Karpas-422 (cell line): ENCODE measurements around the gene PELI2. TPM values are rescaled to one million over a fixed set of nuclear protein-coding genes. Genes with fewer than 3 reads are reported as not detected.
A peak's percentile ranks its signal among the peaks of the same experiment; 100 is the strongest.

Source experiments
- DNase-seq: peaks from one replicate; pipeline ENCODE4 v3.0.0-alpha.2; 2015
- H2AFZ ChIP-seq: fragments of 200-600 bp; sonication (generic); 2 replicates; pipeline ENCODE4 v1.6.1; 2014; ENCODE audit warnings: antibody characterized with exemption, low read length, mixed read lengths
- H3K27ac ChIP-seq: fragments of 200-600 bp; sonication (generic); 2 replicates; pipeline ENCODE4 v1.5.1; 2014; ENCODE audit warnings: mild to moderate bottlenecking, low read length, moderate library complexity
- H3K27me3 ChIP-seq: fragments of 200-600 bp; sonication (generic); 2 replicates; pipeline ENCODE4 v1.6.1; 2014; ENCODE audit warnings: low read length, mixed read lengths
- H3K36me3 ChIP-seq: fragments of 200-600 bp; sonication (generic); 2 replicates; pipeline ENCODE4 v1.6.1; 2014; ENCODE audit warnings: low read length, mixed read lengths; ENCODE audit not compliant: insufficient read depth
- H3K4me1 ChIP-seq: fragments of 200-600 bp; sonication (generic); 2 replicates; pipeline ENCODE4 v1.6.1; 2014; ENCODE audit warnings: mild to moderate bottlenecking, low read length, mixed read lengths
- H3K4me2 ChIP-seq: fragments of 200-600 bp; sonication (generic); 2 replicates; pipeline ENCODE4 v1.6.1; 2014; ENCODE audit warnings: low read length, low read depth, mild to moderate bottlenecking; ENCODE audit not compliant: poor library complexity, severe bottlenecking
- H3K4me3 ChIP-seq: fragments of 200-600 bp; sonication (generic); 2 replicates; pipeline ENCODE4 v1.5.1; 2014; ENCODE audit warnings: mild to moderate bottlenecking, antibody characterized with exemption, low read length, mixed read lengths
- H3K79me2 ChIP-seq: fragments of 200-600 bp; sonication (generic); 2 replicates; pipeline ENCODE4 v1.6.1; 2014; ENCODE audit warnings: mild to moderate bottlenecking, low read length, mixed read lengths
- H3K9ac ChIP-seq: fragments of 200-600 bp; sonication (generic); 2 replicates; pipeline ENCODE4 v1.6.0; 2014; ENCODE audit warnings: low read length
- H3K9me2 ChIP-seq: fragments of 200-600 bp; sonication (generic), shearing (Covaris generic); replicated peaks from 2 replicates; pipeline ENCODE4 v1.6.0; 2014; ENCODE audit warnings: mild to moderate bottlenecking, low read length, moderate library complexity; ENCODE audit not compliant: insufficient read depth
- H3K9me3 ChIP-seq: fragments of 300-700, 200-600 bp; sonication (generic); 2 replicates; pipeline ENCODE4 v1.6.1; 2014; ENCODE audit warnings: low read length, mixed read lengths
- H4K20me1 ChIP-seq: fragments of 200-600 bp; sonication (generic); 2 replicates; pipeline ENCODE4 v1.6.1; 2014; ENCODE audit warnings: mild to moderate bottlenecking, antibody characterized with exemption, low read length, low read depth; ENCODE audit not compliant: insufficient read depth
- total RNA-seq: library from RNA; depleted of rRNA; stranded (reverse); fragments of >200 nt; shearing (Covaris generic); gene quantifications from 2 replicates; pipeline ENCODE4 v1.2.3, GENCODE V29; 2014; ENCODE audit warnings: low replicate concordance

PELI2 gene
- total RNA-seq, 1 experiment from 2014 or later, result 0.30 TPM

GRCh38 chr14:56237398-56237797, 119.2 kb downstream of the PELI2 start:
- no peaks in the 10 kb centered on the region for H3K4me1 ChIP-seq
- no peak overlapping the region for H3K4me3 ChIP-seq
- H3K36me3 ChIP-seq, result no peaks in the 10 kb centered on the region
- no peak overlapping the region for H3K27ac ChIP-seq
- peak; percentile 24 for DNase-seq
- H3K4me2 ChIP-seq, result no peak overlapping the region
- no peak overlapping the region for H2AFZ ChIP-seq
- H3K79me2 ChIP-seq, result no peaks in the 10 kb centered on the region
- no peaks in the 10 kb centered on the region for H3K9me3 ChIP-seq
- H3K9me2 ChIP-seq, result no peaks in the 10 kb centered on the region
- no peak overlapping the region for H3K9ac ChIP-seq
- H3K27me3 ChIP-seq, result no peaks in the 10 kb centered on the region
- H4K20me1 ChIP-seq, result no peaks in the 10 kb centered on the region

- Histone ChIP-seq H2AFZ (no peak overlapping the region), H3K9ac (no peak overlapping the region), H3K27me3 (no peaks in the 10 kb centered on the region), H4K20me1 (no peaks in the 10 kb centered on the region; the same call in 1 of the 2 replicates), H3K36me3 (no peaks in the 10 kb centered on the region), H3K4me3 (no peak overlapping the region), H3K79me2 (no peaks in the 10 kb centered on the region), H3K27ac (no peak overlapping the region), H3K9me3 (no peaks in the 10 kb centered on the region), H3K4me1 (no peaks in the 10 kb centered on the region), H3K4me2 (no peak overlapping the region), H3K9me2 (no peaks in the 10 kb centered on the region)
- peak; percentile 16 for DNase-seq
These were observed 123.2 kb downstream of the PELI2 start for GRCh38 chr14:56241461-56241860.

- Histone ChIP-seq H3K79me2 (no peaks in the 10 kb centered on the region), H3K9ac (no peak overlapping the region), H3K9me3 (no peaks in the 10 kb centered on the region), H3K36me3 (no peaks in the 10 kb centered on the region), H3K4me2 (no peak overlapping the region), H3K27ac (no peak overlapping the region), H3K9me2 (no peaks in the 10 kb centered on the region), H3K27me3 (no peaks in the 10 kb centered on the region), H4K20me1 (no peaks in the 10 kb centered on the region; the same call in 1 of the 2 replicates), H2AFZ (no peak overlapping the region), H3K4me1 (no peaks in the 10 kb centered on the region), H3K4me3 (no peak overlapping the region)
- peak; percentile 14 for DNase-seq
These were observed 124.9 kb downstream of the PELI2 start for GRCh38 chr14:56243110-56243509.

- Histone ChIP-seq H2AFZ (no peak overlapping the region), H3K4me3 (no peak overlapping the region), H3K9ac (no peak overlapping the region), H3K27me3 (no peaks in the 10 kb centered on the region), H3K9me3 (no peaks in the 10 kb centered on the region), H3K36me3 (no peaks in the 10 kb centered on the region), H3K9me2 (no peaks in the 10 kb centered on the region), H3K27ac (no peak overlapping the region), H3K4me1 (no peaks in the 10 kb centered on the region), H3K4me2 (no peak overlapping the region), H4K20me1 (no peaks in the 10 kb centered on the region; the same call in 1 of the 2 replicates), H3K79me2 (no peaks in the 10 kb centered on the region)
- no peak for DNase-seq
These were observed 126.1 kb downstream of the PELI2 start for GRCh38 chr14:56244138-56244789.

- no peaks in the 10 kb centered on the region for H3K36me3 ChIP-seq
- H3K4me2 ChIP-seq, result no peak overlapping the region
- no peaks in the 10 kb centered on the region for H3K9me3 ChIP-seq
- H2AFZ ChIP-seq, result no peak overlapping the region
- no peak overlapping the region for H3K9ac ChIP-seq
- H3K4me3 ChIP-seq, result no peak overlapping the region
- no peak overlapping the region for H3K27ac ChIP-seq
- H3K9me2 ChIP-seq, result no peaks in the 10 kb centered on the region
- H3K79me2 ChIP-seq, result no peaks in the 10 kb centered on the region
- H3K4me1 ChIP-seq, result no peaks in the 10 kb centered on the region
- DNase-seq, result peak; percentile 71
- no peaks in the 10 kb centered on the region; the same call in 1 of the 2 replicates for H4K20me1 ChIP-seq
- H3K27me3 ChIP-seq, result no peaks in the 10 kb centered on the region
These were observed 129.4 kb downstream of the PELI2 start for GRCh38 chr14:56247495-56248200.

- Histone ChIP-seq H3K27ac (no peak overlapping the region), H3K36me3 (no peaks in the 10 kb centered on the region), H3K9me3 (no peaks in the 10 kb centered on the region), H3K27me3 (no peaks in the 10 kb centered on the region), H4K20me1 (no peaks in the 10 kb centered on the region), H3K79me2 (no peaks in the 10 kb centered on the region), H3K9me2 (no peaks in the 10 kb centered on the region), H3K9ac (no peak overlapping the region), H3K4me3 (no peak overlapping the region), H3K4me2 (no peak overlapping the region), H3K4me1 (no peaks in the 10 kb centered on the region), H2AFZ (no peak overlapping the region)
- DNase-seq, result no peak
These were observed 130.2 kb downstream of the PELI2 start for GRCh38 chr14:56248442-56248841.

- no peak for DNase-seq
- Histone ChIP-seq H3K9me2 (no peaks in the 10 kb centered on the region; the same call in 1 of the 2 replicates), H3K9me3 (no peaks in the 10 kb centered on the region), H4K20me1 (no peaks in the 10 kb centered on the region), H3K79me2 (no peaks in the 10 kb centered on the region), H3K36me3 (no peaks in the 10 kb centered on the region), H3K4me1 (no peaks in the 10 kb centered on the region), H3K27me3 (no peaks in the 10 kb centered on the region), H3K27ac (no peak overlapping the region), H2AFZ (no peak overlapping the region), H3K9ac (no peak overlapping the region), H3K4me3 (no peak overlapping the region), H3K4me2 (no peak overlapping the region)
These were observed 142.8 kb downstream of the PELI2 start for GRCh38 chr14:56261046-56261445.

- no peaks in the 10 kb centered on the region for H4K20me1 ChIP-seq
- no peaks in the 10 kb centered on the region for H3K36me3 ChIP-seq
- H3K4me3 ChIP-seq, result no peak overlapping the region
These were observed 144.3 kb downstream of the PELI2 start for GRCh38 chr14:56262530-56262929.

More at GRCh38 chr14:56262530-56262929, 144.3 kb downstream of the PELI2 start:
- no peaks in the 10 kb centered on the region for H3K4me1 ChIP-seq
- no peak for DNase-seq
- H3K4me2 ChIP-seq, result no peak overlapping the region
- H3K27me3 ChIP-seq, result no peaks in the 10 kb centered on the region
- H3K27ac ChIP-seq, result no peak overlapping the region
- no peaks in the 10 kb centered on the region for H3K9me3 ChIP-seq
- no peak overlapping the region for H2AFZ ChIP-seq
- H3K9me2 ChIP-seq, result no peaks in the 10 kb centered on the region; the same call in 1 of the 2 replicates
- no peak overlapping the region for H3K9ac ChIP-seq
- no peaks in the 10 kb centered on the region for H3K79me2 ChIP-seq
